Neuron (in vitro differentiated cells): ENCODE measurements around the gene IL1A.

ENCODE experiments used
- H2AFZ ChIP-seq: one replicate; pipeline ENCODE4 v1.6.1; 2013; ENCODE audit warnings: low read depth, mild to moderate bottlenecking, inconsistent platforms, low read length, moderate library complexity
- H3K27me3 ChIP-seq: one replicate; pipeline ENCODE4 v1.6.1; 2013; ENCODE audit warnings: low read length; ENCODE audit not compliant: insufficient read depth
- H3K36me3 ChIP-seq: one replicate; pipeline ENCODE4 v1.6.1; 2013; ENCODE audit warnings: low read length; ENCODE audit not compliant: insufficient read depth
- H3K4me1 ChIP-seq: one replicate; pipeline ENCODE4 v1.6.1; 2013; ENCODE audit warnings: low read length; ENCODE audit not compliant: insufficient read depth
- H3K4me3 ChIP-seq: 2 replicates; pipeline ENCODE4 v1.5.1; 2013; ENCODE audit warnings: mild to moderate bottlenecking, low read length, moderate library complexity
- H3K9me3 ChIP-seq: one replicate; pipeline ENCODE4 v1.6.1; 2013; ENCODE audit warnings: low read length

Gene IL1A

GRCh38 chr2:112779598-112779997, 4.7 kb downstream of the IL1A start:
- Histone ChIP-seq H3K4me3 (no peak overlapping the region), H3K9me3 (no peaks in the 10 kb centered on the region)

DNA sequence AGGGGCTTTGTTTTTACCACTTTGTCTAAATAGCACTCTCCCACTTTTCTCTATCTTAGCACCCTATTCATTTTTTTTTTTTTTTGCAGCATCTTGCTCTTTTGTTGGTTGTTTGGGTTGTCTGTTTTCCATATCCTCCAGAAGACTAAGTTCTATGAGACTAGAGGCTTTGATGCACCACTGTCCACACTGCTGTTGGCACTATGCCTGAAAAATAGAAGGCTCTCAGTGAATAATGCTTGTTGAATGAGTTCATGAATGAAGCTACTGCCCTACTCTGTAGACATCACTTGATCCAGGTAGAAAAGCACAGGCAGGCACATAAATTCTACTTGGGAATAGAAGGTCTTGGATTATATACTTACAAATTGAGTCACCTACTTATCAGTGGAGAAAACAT, 7.3 kb downstream of the IL1A start:
- Histone ChIP-seq H3K27me3 (no peaks in the 10 kb centered on the region), H3K4me3 (no peak overlapping the region), H3K36me3 (no peaks in the 10 kb centered on the region), H3K9me3 (no peaks in the 10 kb centered on the region), H2AFZ (no peak overlapping the region), H3K4me1 (peaks cover 11% of the 10 kb centered on the region)

More at GRCh38 chr2:112779598-112779997, 4.7 kb downstream of the IL1A start:
- no peaks in the 10 kb centered on the region for H3K36me3 ChIP-seq
- no peaks in the 10 kb centered on the region for H3K27me3 ChIP-seq
- H2AFZ ChIP-seq, result no peak overlapping the region
- H3K4me1 ChIP-seq, result peaks cover 17% of the 10 kb centered on the region

- Histone ChIP-seq H3K27me3 (no peaks in the 10 kb centered on the region), H3K4me3 (no peak overlapping the region), H2AFZ (no peak overlapping the region), H3K36me3 (no peaks in the 10 kb centered on the region), H3K4me1 (peaks cover 11% of the 10 kb centered on the region), H3K9me3 (no peaks in the 10 kb centered on the region)
These were observed 8.2 kb downstream of the IL1A start for GRCh38 chr2:112776113-112776512.

DNA sequence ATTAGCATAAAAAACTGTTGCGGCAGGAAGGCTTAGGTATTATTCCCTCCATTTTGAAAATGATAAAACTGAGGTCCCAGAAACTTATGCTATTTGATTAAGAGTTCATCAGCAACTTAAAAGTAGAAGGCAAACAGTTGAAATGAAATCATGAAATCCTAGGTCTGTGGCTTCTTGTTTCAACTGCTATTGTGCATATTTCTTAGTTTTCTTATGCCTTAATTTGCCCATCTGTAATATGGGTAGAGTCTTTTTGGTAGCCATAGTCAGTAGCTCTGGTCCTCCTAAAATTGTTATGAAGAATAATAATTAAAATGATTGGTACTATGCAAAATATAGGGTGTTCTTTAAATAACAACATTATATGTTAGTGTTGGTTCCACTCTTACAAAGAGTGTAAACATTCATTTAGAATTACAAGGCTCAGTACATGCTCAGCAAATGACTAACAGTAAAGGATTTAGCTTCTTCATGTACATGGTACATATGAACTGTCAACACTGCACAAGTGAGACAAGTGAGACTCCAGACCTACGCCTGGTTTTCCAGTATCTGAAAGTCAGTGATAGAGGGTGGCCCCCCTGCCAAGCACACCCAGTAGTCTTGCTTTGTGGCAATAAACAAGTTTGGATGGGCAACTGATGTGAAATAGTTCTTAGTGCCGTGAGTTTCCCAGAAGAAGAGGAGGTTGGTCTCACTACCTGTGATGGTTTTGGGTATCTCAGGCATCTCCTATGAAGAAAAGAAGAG, 9.6 kb downstream of the IL1A start:
- no peaks in the 10 kb centered on the region for H3K9me3 ChIP-seq
- no peaks in the 10 kb centered on the region for H3K36me3 ChIP-seq
- H2AFZ ChIP-seq, result no peak overlapping the region
- no peak overlapping the region for H3K4me3 ChIP-seq
- no peaks in the 10 kb centered on the region for H3K27me3 ChIP-seq
- H3K4me1 ChIP-seq, result peaks cover 11% of the 10 kb centered on the region

GRCh38 chr2:112773556-112773955, 10.7 kb downstream of the IL1A start:
- Histone ChIP-seq H2AFZ (no peak overlapping the region), H3K9me3 (no peaks in the 10 kb centered on the region), H3K36me3 (no peaks in the 10 kb centered on the region), H3K4me3 (no peak overlapping the region), H3K4me1 (peaks cover 11% of the 10 kb centered on the region), H3K27me3 (no peaks in the 10 kb centered on the region)

- Histone ChIP-seq H3K27me3 (no peaks in the 10 kb centered on the region), H3K9me3 (no peaks in the 10 kb centered on the region), H3K4me1 (peaks cover 11% of the 10 kb centered on the region), H3K4me3 (no peak overlapping the region), H2AFZ (no peak overlapping the region), H3K36me3 (no peaks in the 10 kb centered on the region)
These were observed 11.3 kb downstream of the IL1A start for GRCh38 chr2:112772911-112773475.

GRCh38 chr2:112772322-112772721, 12.0 kb downstream of the IL1A start:
- no peaks in the 10 kb centered on the region for H3K27me3 ChIP-seq
- peaks cover 6% of the 10 kb centered on the region for H3K4me1 ChIP-seq
- H3K4me3 ChIP-seq, result no peak overlapping the region
- H2AFZ ChIP-seq, result no peak overlapping the region
- no peaks in the 10 kb centered on the region for H3K9me3 ChIP-seq
- H3K36me3 ChIP-seq, result no peaks in the 10 kb centered on the region

- Histone ChIP-seq H3K9me3 (no peaks in the 10 kb centered on the region), H3K36me3 (no peaks in the 10 kb centered on the region), H2AFZ (no peak overlapping the region), H3K4me1 (peaks cover 9% of the 10 kb centered on the region), H3K27me3 (no peaks in the 10 kb centered on the region), H3K4me3 (no peak overlapping the region)
These were observed 15.9 kb downstream of the IL1A start for GRCh38 chr2:112768432-112768831.

- Histone ChIP-seq H3K9me3 (no peaks in the 10 kb centered on the region), H2AFZ (no peak overlapping the region), H3K4me3 (no peak overlapping the region), H3K36me3 (no peaks in the 10 kb centered on the region), H3K4me1 (peaks cover 16% of the 10 kb centered on the region), H3K27me3 (no peaks in the 10 kb centered on the region)
These were observed 16.5 kb downstream of the IL1A start for GRCh38 chr2:112767693-112768330.

- no peaks in the 10 kb centered on the region for H3K27me3 ChIP-seq
- H2AFZ ChIP-seq, result peak overlapping the region; percentile 48
- peaks cover 24% of the 10 kb centered on the region for H3K4me1 ChIP-seq
- no peaks in the 10 kb centered on the region for H3K9me3 ChIP-seq
- H3K36me3 ChIP-seq, result peaks cover 17% of the 10 kb centered on the region
- H3K4me3 ChIP-seq, result peak overlapping the region; percentile 79
These were observed 19.0 kb downstream of the IL1A start for GRCh38 chr2:112765251-112765650.

- H3K27me3 ChIP-seq, result no peaks in the 10 kb centered on the region
- peaks cover 24% of the 10 kb centered on the region for H3K4me1 ChIP-seq
- H3K4me3 ChIP-seq, result peak within 1 kb of the TSS; percentile 79
- peaks cover 26% of the 10 kb centered on the region for H3K36me3 ChIP-seq
- no peaks in the 10 kb centered on the region for H3K9me3 ChIP-seq
- H2AFZ ChIP-seq, result peak within 1 kb of the TSS; percentile 74
These were observed 19.9 kb downstream of the IL1A start, which contains the start of gene CKAP2L for GRCh38 chr2:112764071-112765044. Gene CKAP2L, minus strand, starts transcription at chr2:112764609. Its CDS starts 11 bp downstream, at chr2:112764598.

DNA sequence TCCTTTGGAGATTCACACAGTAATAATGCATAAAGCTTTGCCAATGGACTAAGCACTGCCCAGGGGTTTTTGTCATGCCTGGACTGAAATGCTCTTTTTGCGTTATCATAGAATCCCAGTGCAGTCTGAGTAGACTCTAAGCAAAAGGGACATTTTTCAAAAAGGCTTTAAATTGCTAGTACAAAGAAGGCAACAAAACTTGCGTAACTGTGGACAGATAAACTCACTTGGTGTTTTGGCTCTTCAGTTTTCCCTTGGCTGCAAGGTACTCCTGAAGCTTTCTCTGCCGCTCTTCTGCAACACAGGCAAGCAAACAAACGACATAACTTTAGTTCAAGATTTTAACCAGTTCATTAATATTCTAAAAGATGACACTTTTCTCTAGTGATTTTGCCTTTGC, 22.0 kb downstream of the IL1A start:
- peaks cover 46% of the 10 kb centered on the region for H3K36me3 ChIP-seq
- no peak overlapping the region for H2AFZ ChIP-seq
- no peak overlapping the region for H3K4me3 ChIP-seq
- H3K4me1 ChIP-seq, result peaks cover 24% of the 10 kb centered on the region
- H3K9me3 ChIP-seq, result no peaks in the 10 kb centered on the region
- no peaks in the 10 kb centered on the region for H3K27me3 ChIP-seq
